GM23248 (cell line): ENCODE results near the gene SZT2.

ENCODE experiments used
- EZH2 ChIP-seq: fragments of 200-600 bp; sonication (generic); IDR thresholded peaks from 2 replicates; pipeline ENCODE4 v1.6.1; 2018; ENCODE audit warnings: antibody characterized with exemption, mild to moderate bottlenecking; ENCODE audit not compliant: insufficient read depth, poor library complexity, severe bottlenecking
- EZH2phosphoT487 ChIP-seq: fragments of 200-600 bp; sonication (generic); IDR thresholded peaks from 2 replicates; pipeline ENCODE4 v1.6.1; 2018; ENCODE audit warnings: antibody characterized with exemption, moderate library complexity, mild to moderate bottlenecking, low read depth; ENCODE audit not compliant: insufficient read depth

DNA sequence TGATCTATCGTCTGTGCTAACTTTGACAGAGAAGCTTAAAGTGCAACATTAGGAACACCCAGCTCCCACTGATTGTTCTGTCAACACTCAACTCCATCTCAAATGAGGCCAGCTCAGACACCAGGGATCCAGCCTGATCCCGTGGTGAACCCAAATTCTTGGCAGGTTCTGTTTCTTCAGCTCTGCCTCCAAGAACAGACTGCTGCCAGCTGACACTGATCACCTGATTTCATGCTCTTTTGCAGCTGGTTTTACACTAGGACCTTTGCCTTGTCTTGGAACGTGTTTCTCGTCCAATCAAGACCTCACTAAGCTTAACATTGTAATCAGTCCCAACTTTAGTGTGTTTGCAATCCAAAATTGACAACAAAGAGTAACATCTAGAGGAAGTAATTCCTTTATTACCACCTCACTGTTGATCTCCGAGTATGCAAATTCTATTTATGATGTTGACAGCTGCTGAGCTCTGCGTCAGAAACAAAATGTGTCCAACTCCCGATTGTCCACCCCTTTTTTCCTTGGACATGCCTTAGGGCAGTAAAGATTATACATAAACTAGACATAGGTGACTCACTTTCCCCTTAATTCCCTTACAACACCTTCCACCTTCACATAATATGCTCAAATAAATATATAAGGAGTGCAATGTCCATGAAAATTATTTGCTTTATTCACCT is 65.7 kb downstream of the SZT2 start:
- TF ChIP-seq EZH2phosphoT487 (no peak), EZH2 (no peak)
